HuH-7.5 (cell line): ENCODE measurements around the gene GRK2.

Experiments used
- DNase-seq: peaks from one replicate; pipeline ENCODE4 v3.0.0; 2011; ENCODE audit warnings: low spot score

GRK2 gene

GRCh38 chr11:67299471-67300191 is 33.4 kb downstream of the GRK2 start:
- no peak for DNase-seq

- no peak for DNase-seq
Observed at GRCh38 chr11:67300256-67300755, 34.0 kb downstream of the GRK2 start.

GRCh38 chr11:67300756-67301312 is 34.6 kb downstream of the GRK2 start:
- DNase-seq = no peak

GRCh38 chr11:67301313-67301921 is 35.1 kb downstream of the GRK2 start:
- no peak for DNase-seq

- no peak for DNase-seq
Observed at GRCh38 chr11:67301951-67302516, 35.8 kb downstream of the GRK2 start.

- DNase-seq = peak; percentile 93
Observed at GRCh38 chr11:67302571-67303131, 36.4 kb downstream of the GRK2 start.

GRCh38 chr11:67303132-67303834 is 37.0 kb downstream of the GRK2 start, which contains the start of gene SSH3:
SSH3 (plus strand) TSS chr11:67303530; CDS start chr11:67303626, 96 bp downstream.
- DNase-seq = peak; percentile 99

GRCh38 chr11:67303835-67304411 is 37.6 kb downstream of the GRK2 start:
- peak; percentile 93 for DNase-seq

- DNase-seq = no peak
Observed at GRCh38 chr11:67304511-67305113, 38.3 kb downstream of the GRK2 start.

- no peak for DNase-seq
Observed at GRCh38 chr11:67306769-67307544, 40.7 kb downstream of the GRK2 start.

- DNase-seq = no peak
Observed at GRCh38 chr11:67307545-67308001, 41.3 kb downstream of the GRK2 start.

GRCh38 chr11:67308031-67308866 is 42.0 kb downstream of the GRK2 start:
- no peak for DNase-seq

GRCh38 chr11:67309166-67309565 is 42.9 kb downstream of the GRK2 start:
- no peak for DNase-seq

- DNase-seq = no peak
Observed at GRCh38 chr11:67309661-67310061, 43.4 kb downstream of the GRK2 start.

GRCh38 chr11:67310246-67311050 is 44.2 kb downstream of the GRK2 start:
- no peak for DNase-seq

GRCh38 chr11:67311051-67311555 is 44.8 kb downstream of the GRK2 start:
- DNase-seq = no peak

- no peak for DNase-seq
Observed at GRCh38 chr11:67311556-67312082, 45.3 kb downstream of the GRK2 start.
